ENCODE measurements around the gene CREM.

CREM gene

DNA sequence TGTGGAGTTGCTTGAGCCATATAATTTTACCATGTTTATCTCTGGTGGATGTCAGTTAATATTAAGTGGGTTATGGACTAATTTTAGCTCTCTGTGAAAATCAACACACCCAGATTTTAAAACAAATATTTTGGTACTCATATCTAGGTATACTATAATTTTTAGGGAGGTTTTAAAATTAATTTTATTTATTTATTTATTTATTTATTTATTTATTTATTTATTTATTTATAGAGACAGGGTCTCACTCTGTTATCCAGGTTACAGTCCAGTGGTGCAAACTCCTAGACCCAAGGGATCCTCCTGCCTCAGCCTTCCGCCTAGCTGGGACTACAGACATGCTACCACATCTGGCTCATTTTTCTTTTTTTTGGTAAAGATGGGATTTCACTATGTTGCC lies 7.3 kb upstream of the CREM start:
- Mint-ChIP-seq H3K27ac (no peak overlapping the region), H3K27me3 (no peaks in the 10 kb centered on the region), H3K36me3 (no peaks in the 10 kb centered on the region), H3K4me1 (peaks cover 0 to 2% of the 10 kb centered on the region in 2 donors), H3K9me3 (no peaks in the 10 kb centered on the region), H3K4me3 (no peak overlapping the region)
- ATAC-seq (replicated peaks): no peak
- DNase-seq: no peak

DNA sequence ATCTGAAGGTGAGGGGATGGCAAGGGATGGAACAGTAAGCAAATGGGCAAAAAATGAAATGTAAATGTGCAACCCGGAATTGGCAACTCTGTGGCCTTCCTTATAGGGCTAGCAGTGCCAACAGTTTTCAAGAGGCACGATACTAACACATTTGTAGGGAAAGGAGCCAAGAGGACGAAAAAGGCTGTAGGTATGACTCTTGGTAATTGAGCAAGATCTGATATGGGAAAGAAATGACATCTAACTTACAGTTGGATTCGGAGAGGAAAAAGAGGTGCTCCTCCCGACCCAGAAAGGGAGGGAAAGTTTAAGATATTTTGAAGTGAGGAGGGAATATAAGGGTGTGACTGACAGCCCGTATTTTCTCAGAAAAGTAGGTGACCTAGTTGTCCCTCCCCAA lies 2.1 kb upstream of the CREM start:
- no peak for DNase-seq
- peaks cover 10 to 27% of the 10 kb centered on the region in 2 donors for H3K4me1 Mint-ChIP-seq
- H3K27ac Mint-ChIP-seq: no peak overlapping the region
- H3K36me3 Mint-ChIP-seq: peaks cover 23 to 25% of the 10 kb centered on the region in 2 donors
- H3K9me3 Mint-ChIP-seq: no peaks in the 10 kb centered on the region
- H3K4me3 Mint-ChIP-seq: no peak overlapping the region
- no peak for ATAC-seq (replicated peaks)
- H3K27me3 Mint-ChIP-seq: no peaks in the 10 kb centered on the region

DNA sequence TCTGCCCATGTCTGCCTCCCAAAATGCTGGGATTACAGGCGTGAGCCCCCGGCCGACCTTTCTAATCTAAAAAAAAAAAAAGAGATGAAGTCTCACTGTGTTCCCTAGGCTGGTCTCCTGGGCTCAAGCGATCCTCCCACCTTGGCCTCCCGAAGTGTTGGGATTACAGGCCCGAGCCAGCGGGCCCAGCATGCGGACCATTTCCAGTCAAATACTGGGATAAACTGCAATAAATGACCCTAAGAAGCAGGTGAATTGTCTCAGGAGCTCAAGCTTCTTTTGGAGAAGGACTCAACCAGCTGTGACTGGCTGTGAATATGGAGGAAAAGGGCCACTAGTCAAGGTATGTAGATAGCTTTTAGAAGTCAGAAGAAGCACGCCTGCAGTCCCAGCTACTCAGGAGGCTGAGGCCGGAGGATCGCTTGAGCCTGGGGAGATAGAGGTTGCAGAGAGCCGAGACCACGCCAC lies 550 bp upstream of the CREM start:
- Mint-ChIP-seq H3K27ac (peak overlapping the region; percentile 99), H3K4me1 (peaks cover 15 to 38% of the 10 kb centered on the region in 2 donors), H3K9me3 (no peaks in the 10 kb centered on the region), H3K4me3 (peak overlapping the region; percentile 90 to 92), H3K36me3 (peaks cover 24 to 26% of the 10 kb centered on the region in 2 donors), H3K27me3 (no peaks in the 10 kb centered on the region)
- ATAC-seq (replicated peaks) (peak; percentile 0 to 1), DNase-seq (no peak)

DNA sequence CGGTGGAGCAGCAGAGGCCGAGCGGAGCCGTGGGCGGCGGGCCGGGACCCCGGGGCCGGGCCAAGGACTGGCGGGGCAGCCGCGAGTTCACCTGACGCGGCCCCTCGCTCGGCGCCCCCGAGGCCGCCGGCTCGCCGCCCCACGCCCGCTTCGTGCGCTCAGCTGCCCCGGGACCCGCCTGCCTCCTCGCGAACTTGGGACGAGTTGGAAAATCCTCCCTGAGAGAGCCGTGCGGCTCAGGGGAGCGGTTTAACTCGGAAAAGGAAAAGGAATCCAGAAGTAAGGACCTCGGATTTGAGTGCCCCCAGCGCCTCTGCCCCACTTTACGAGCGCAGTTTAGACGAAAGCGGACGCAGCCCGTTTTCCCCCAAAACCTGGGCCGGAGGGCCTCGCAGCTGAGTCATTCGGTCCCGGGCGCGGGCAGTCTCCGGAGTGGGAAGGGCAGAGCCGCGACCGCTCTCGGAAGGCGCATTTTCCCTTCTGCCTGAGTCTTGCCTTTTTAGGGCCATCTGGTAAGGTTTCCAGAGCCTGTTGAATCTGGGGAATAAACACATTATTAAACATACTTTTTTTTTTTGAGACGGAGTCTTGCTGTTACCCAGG lies 744 bp downstream of the CREM start:
- Mint-ChIP-seq H3K27me3 (no peaks in the 10 kb centered on the region), H3K27ac (peak overlapping the region; percentile 99), H3K36me3 (peaks cover 26 to 27% of the 10 kb centered on the region in 2 donors), H3K9me3 (no peaks in the 10 kb centered on the region), H3K4me3 (peak overlapping the region; percentile 90 to 92), H3K4me1 (peaks cover 15 to 49% of the 10 kb centered on the region in 2 donors)
- ATAC-seq (replicated peaks): peak; percentile 18 to 21
- DNase-seq: peak; percentile 49

DNA sequence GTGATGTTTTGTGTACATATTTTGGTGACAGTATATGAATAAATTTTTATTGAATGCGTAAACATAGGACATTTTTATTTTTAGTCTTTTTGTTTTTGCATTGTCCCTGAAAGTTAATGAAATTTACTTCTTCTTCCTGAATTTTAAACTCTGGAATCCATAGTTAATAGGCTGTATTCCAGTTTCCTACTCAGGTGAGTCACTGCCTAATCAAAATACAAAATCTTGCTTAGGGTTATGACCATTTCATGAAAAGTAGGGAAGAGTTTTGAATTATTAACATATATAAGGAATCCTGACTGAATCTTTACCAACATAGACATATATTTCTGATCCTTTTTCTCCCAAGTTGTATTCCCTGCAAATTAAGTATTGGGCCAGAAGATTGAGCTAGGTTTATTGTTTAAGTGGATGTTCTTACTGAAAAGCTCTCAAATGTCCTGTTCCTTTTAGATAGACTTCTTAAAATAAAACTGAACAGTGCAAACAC lies 2.6 kb downstream of the CREM start:
- Mint-ChIP-seq H3K4me3 (peak overlapping the region; percentile 90 to 92), H3K27me3 (no peaks in the 10 kb centered on the region), H3K9me3 (no peaks in the 10 kb centered on the region), H3K36me3 (peaks cover 27 to 31% of the 10 kb centered on the region in 2 donors), H3K4me1 (peaks cover 21 to 62% of the 10 kb centered on the region in 2 donors), H3K27ac (peak overlapping the region; percentile 99)
- ATAC-seq (replicated peaks) (no peak), DNase-seq (no peak)

DNA sequence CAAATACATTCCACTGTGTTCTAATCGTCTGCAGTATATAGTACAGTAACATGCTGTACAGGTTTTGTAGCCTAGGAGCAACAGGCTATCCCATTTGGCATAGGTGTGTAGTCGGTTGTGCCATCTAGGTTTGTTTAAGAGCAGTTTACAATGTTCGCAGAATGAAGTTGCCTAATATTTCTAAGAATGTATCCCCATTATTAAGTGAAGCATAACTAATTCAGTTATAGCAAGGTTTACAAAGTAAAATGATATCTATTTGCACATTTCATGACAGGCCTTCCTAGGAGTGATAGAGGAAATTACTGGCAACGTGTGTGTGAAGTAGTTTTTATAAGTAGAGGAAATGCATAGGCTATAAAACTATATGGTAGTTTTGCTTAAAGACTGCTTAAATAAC lies 4.0 kb downstream of the CREM start:
- DNase-seq (no peak), ATAC-seq (replicated peaks) (no peak)
- H3K4me3 Mint-ChIP-seq: peak overlapping the region in 1 of 2 donors; percentile 19
- no peaks in the 10 kb centered on the region for H3K27me3 Mint-ChIP-seq
- no peaks in the 10 kb centered on the region for H3K9me3 Mint-ChIP-seq
- H3K4me1 Mint-ChIP-seq: peaks cover 24 to 69% of the 10 kb centered on the region in 2 donors
- H3K36me3 Mint-ChIP-seq: peaks cover 27 to 31% of the 10 kb centered on the region in 2 donors
- H3K27ac Mint-ChIP-seq: peak overlapping the region; percentile 56

DNA sequence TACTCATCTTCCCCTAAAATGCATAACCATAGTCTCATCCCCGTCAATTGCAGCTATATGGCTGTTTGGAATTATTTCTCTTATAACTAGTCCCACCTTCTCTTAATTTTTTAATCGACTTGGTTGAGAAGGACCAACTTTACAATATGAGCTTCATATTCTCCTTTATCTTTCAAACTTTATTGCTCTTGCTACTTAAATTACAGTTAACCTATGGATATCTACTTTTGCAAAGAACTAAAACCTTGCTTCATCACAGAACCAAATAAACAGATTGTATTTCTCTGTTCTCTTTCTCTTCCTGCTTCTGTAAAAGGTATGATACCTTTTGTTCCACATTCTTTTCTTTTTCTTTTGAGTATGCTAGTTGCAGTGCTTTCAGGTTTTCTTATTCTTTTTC lies 6.1 kb downstream of the CREM start:
- H3K36me3 Mint-ChIP-seq: peaks cover 21 to 28% of the 10 kb centered on the region in 2 donors
- peak overlapping the region; percentile 96 for H3K27ac Mint-ChIP-seq
- peaks cover 33 to 74% of the 10 kb centered on the region in 2 donors for H3K4me1 Mint-ChIP-seq
- H3K4me3 Mint-ChIP-seq: peak overlapping the region; percentile 54 to 71
- no peaks in the 10 kb centered on the region for H3K27me3 Mint-ChIP-seq
- no peaks in the 10 kb centered on the region for H3K9me3 Mint-ChIP-seq
- no peak for DNase-seq
- ATAC-seq (replicated peaks): no peak

DNA sequence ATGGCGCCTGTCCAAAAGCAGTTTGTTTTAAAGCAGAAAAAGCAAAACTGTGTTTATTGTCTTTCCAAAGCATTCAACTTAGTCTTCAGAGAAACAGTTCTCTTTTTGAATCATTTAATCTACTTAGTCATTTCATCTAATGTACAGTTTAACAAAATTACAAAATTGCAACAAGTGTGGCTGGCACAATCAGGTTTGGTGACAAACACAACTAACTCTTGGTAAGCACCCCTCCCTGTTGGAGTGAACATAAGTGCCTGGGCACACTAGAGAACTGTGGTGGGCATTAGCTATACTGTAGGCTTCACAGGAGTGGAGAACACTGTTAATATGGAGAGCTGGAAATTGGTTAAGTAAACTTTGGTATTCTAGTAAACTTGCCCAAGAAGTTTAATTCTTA lies 6.9 kb downstream of the CREM start:
- peaks cover 12 to 22% of the 10 kb centered on the region in 2 donors for H3K36me3 Mint-ChIP-seq
- ATAC-seq (replicated peaks) (no peak), DNase-seq (no peak)
- H3K4me1 Mint-ChIP-seq: peaks cover 29 to 66% of the 10 kb centered on the region in 2 donors
- no peaks in the 10 kb centered on the region for H3K27me3 Mint-ChIP-seq
- H3K9me3 Mint-ChIP-seq: no peaks in the 10 kb centered on the region
- peak overlapping the region in 1 of 2 donors; percentile 54 for H3K4me3 Mint-ChIP-seq
- H3K27ac Mint-ChIP-seq: peak overlapping the region; percentile 56

DNA sequence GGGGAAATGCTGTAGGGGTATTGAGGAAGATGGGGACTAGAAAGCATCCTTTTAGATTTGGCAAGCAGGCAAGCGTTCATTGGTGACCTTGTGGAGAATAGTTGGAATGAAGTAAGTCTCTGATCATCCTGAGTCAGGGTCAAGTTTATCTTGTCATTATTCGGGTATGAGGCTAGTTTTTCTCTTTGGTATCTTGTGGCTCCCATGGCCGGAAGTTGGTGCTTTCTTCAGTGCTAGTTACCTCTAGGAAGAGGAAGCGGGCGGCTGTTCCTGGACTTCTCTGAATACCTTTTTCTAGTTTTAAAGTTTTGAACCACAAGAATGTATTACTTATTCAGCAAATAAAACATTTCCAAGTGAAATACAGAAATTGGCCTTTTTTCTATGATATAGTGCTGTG lies 9.2 kb downstream of the CREM start:
- DNase-seq (no peak), ATAC-seq (replicated peaks) (peak in 1 of 2 donors; percentile 5)
- Mint-ChIP-seq H3K27ac (peak overlapping the region; percentile 95), H3K36me3 (peaks cover 3 to 12% of the 10 kb centered on the region in 2 donors), H3K27me3 (no peaks in the 10 kb centered on the region), H3K9me3 (no peaks in the 10 kb centered on the region), H3K4me3 (peak overlapping the region; percentile 58 to 70), H3K4me1 (peaks cover 22 to 49% of the 10 kb centered on the region in 2 donors)

DNA sequence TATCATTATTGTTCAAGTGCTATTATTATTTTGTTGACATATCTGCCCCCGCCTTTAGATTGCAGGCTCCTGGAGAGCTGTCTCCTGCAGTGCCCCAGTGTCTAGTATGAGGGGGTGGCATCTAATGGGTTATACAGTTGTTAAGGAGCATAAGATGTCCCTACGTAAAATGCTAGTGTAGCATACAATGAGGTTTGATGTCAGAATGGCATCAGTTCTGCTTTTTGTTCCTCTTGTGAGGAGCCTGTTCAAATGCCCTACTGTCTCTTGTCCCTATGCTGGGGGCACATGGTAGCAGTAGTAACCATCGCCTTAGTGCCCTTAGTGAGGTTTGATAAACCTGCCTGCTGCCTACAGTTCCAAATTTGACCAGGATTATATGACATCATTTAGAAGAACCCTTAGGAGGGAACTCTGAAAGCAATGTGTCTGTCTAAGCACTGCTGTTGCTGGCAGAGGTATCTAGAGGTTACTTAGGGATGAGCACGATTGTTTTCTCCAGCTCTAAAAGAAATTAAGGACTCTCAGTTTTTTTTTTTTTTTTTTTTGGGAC lies 9.7 kb downstream of the CREM start:
- Mint-ChIP-seq H3K36me3 (peaks cover 3 to 12% of the 10 kb centered on the region in 2 donors), H3K4me1 (peaks cover 21 to 45% of the 10 kb centered on the region in 2 donors), H3K9me3 (no peaks in the 10 kb centered on the region), H3K4me3 (peak overlapping the region; percentile 58 to 70), H3K27ac (peak overlapping the region; percentile 95), H3K27me3 (no peaks in the 10 kb centered on the region)
- DNase-seq (peak; percentile 70), ATAC-seq (replicated peaks) (peak; percentile 93 to 95)

DNA sequence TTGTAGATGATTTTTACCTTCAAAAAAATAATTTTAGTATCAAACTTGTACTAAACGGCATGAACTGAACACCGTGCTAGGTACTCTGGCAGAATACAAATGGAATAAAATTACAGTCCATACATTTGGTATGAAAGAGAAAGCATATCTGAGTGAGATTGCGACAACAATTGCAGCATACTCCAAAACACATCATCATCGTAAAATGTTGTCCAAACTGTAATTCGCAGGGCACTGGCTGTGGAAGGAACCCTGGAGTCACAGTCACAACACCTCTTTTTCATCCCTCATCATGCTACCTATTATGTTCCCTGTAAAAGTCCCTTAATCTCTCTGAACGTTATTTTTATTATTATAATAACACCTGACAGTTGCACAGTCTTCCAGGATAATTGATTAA lies 13.5 kb downstream of the CREM start:
- Mint-ChIP-seq H3K4me3 (no peak overlapping the region), H3K4me1 (peaks cover 27 to 33% of the 10 kb centered on the region in 2 donors), H3K27ac (no peak overlapping the region), H3K36me3 (peaks cover 9 to 12% of the 10 kb centered on the region in 2 donors), H3K9me3 (peaks cover 2% of the 10 kb centered on the region in 2 donors), H3K27me3 (no peaks in the 10 kb centered on the region)
- no peak for DNase-seq
- no peak for ATAC-seq (replicated peaks)

DNA sequence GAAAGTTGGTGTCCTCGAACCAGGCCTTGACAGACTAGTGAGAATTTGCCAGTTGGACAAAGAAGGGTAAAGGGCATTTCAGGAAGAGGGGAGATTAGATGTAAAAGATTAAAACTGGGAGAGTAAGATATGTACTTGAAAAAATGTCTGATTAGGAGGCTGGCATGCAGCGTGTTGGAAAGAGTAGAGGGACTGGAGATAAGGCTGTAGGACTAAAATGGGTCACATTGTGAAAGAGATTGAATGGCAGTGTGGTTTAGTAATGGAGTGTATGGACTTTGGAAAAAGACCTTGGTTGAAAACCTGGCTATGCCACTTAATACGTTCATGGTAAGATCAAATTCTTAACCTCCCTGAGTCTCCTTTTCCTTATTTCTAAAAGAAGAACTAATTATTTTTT lies 14.1 kb downstream of the CREM start:
- DNase-seq (no peak), ATAC-seq (replicated peaks) (no peak)

DNA sequence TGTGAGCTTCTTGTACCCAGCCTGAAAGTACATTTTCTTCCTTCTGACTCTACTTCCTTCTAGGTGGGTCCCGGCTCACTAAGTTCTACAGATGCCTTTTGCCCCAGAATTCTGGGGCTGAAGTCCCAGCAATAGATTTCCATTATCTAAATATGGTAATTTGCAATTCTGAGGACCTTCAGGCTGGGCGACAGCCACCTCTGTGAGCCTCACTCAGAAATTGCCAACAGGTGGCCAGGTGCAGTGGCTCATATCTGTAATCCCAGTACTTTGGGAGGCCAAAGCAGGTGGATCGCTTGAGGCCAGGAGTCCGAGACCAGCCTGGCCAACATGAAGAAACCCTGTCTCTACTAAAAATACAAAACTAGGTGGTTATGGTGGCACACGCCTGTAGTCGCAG lies 23.7 kb downstream of the CREM start:
- H3K36me3 Mint-ChIP-seq: peaks cover 30 to 34% of the 10 kb centered on the region in 2 donors
- DNase-seq (peak; percentile 37), ATAC-seq (replicated peaks) (peak; percentile 12 to 18)
- peak overlapping the region; percentile 94 for H3K27ac Mint-ChIP-seq
- peaks cover 29 to 52% of the 10 kb centered on the region in 2 donors for H3K4me1 Mint-ChIP-seq
- H3K27me3 Mint-ChIP-seq: no peaks in the 10 kb centered on the region
- peaks cover 0 to under 1% of the 10 kb centered on the region in 2 donors for H3K9me3 Mint-ChIP-seq
- H3K4me3 Mint-ChIP-seq: peak overlapping the region; percentile 32 to 49

More for the DNA sequence above, 14.1 kb downstream of the CREM start:
- H3K4me1 Mint-ChIP-seq: peaks cover 27% of the 10 kb centered on the region in 2 donors
- no peak overlapping the region for H3K4me3 Mint-ChIP-seq
- peaks cover 12 to 15% of the 10 kb centered on the region in 2 donors for H3K36me3 Mint-ChIP-seq
- no peak overlapping the region for H3K27ac Mint-ChIP-seq
- H3K9me3 Mint-ChIP-seq: peaks cover 3 to 4% of the 10 kb centered on the region in 2 donors
- H3K27me3 Mint-ChIP-seq: no peaks in the 10 kb centered on the region

DNA sequence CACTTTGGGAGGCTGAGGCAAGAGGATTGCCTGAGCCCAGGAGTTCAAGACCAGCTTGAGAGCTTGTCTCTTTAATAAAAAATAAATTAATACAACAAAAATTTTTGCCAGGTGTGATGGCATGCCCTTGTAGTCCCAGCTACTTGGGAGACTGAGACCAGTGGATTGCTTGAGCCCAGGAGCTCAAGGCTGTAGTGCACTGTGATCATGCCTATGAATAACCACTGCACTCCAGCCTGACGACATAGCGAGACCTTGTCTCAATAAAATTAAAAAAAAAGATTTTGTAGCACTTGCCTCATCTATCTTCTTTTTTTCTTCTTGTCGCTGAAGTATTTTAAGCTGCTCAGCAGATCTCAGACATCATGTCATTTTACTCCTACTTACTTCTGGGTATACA lies 26.3 kb downstream of the CREM start:
- Mint-ChIP-seq H3K27ac (no peak overlapping the region), H3K9me3 (no peaks in the 10 kb centered on the region), H3K36me3 (peaks cover 29 to 34% of the 10 kb centered on the region in 2 donors), H3K4me1 (peaks cover 23 to 46% of the 10 kb centered on the region in 2 donors), H3K4me3 (no peak overlapping the region), H3K27me3 (no peaks in the 10 kb centered on the region)
- ATAC-seq (replicated peaks) (no peak), DNase-seq (no peak)

DNA sequence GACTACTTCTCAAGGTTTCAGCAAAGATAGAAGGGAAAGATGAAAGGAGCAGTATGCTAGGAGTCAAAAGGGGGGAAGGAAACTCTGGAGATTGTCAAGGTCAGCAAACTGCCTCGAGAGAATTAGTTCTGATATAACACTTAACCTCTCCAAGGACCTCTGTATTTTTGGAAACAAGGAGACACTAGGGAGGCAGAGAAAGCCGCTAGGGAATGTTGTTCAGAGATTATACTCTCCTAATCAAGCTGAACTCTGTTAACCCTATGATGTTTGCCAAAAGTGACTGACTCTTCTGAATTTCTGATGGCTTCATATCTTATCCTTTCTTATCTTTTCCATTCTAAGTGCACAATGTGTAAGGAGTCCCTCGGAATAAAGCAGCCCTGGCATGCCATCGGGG lies 27.1 kb downstream of the CREM start:
- H3K27ac Mint-ChIP-seq: peak overlapping the region; percentile 37
- no peaks in the 10 kb centered on the region for H3K27me3 Mint-ChIP-seq
- H3K4me1 Mint-ChIP-seq: peaks cover 20 to 41% of the 10 kb centered on the region in 2 donors
- DNase-seq: no peak
- no peaks in the 10 kb centered on the region for H3K9me3 Mint-ChIP-seq
- ATAC-seq (replicated peaks): no peak
- peaks cover 30 to 34% of the 10 kb centered on the region in 2 donors for H3K36me3 Mint-ChIP-seq
- no peak overlapping the region for H3K4me3 Mint-ChIP-seq
